Small intestine (tissue), 7 donors: ENCODE results near the gene STX10. TPM values are rescaled to one million over a fixed set of nuclear protein-coding genes. Genes with fewer than 3 reads are reported as not detected.

Source experiments
- DNase-seq, 2 donors: peaks; one replicate each; pipeline versions ENCODE4 v3.0.0 to v3.0.0-alpha.2; 2013
- FAIRE-seq: peaks from 2 replicates; lab custom pipeline; 2012; peaks lifted over from hg19 to GRCh38; lab: Jason Lieb, UNC
- H3K27ac ChIP-seq, 3 donors: one replicate each; pipeline ENCODE4 v1.5.1; 2013; ENCODE audit warnings: low read length in 2 of 3, mild to moderate bottlenecking in 2 of 3, control low read depth in 1 of 3, inconsistent platforms in 1 of 3, low read depth in 1 of 3, moderate library complexity in 1 of 3
- H3K27me3 ChIP-seq, 3 donors: one replicate each; pipeline ENCODE4 v1.6.1; 2013; ENCODE audit warnings: low read length in 3 of 3, inconsistent platforms in 1 of 3; ENCODE audit not compliant: control insufficient read depth in 3 of 3, insufficient read depth in 3 of 3
- H3K36me3 ChIP-seq, 3 donors: one replicate each; pipeline ENCODE4 v1.6.1; 2013; ENCODE audit warnings: low read length in 3 of 3, inconsistent platforms in 1 of 3, low read depth in 1 of 3, mild to moderate bottlenecking in 1 of 3, moderate library complexity in 1 of 3; ENCODE audit not compliant: control insufficient read depth in 3 of 3, insufficient read depth in 2 of 3
- H3K4me1 ChIP-seq, 3 donors: one replicate each; pipeline ENCODE4 v1.6.1; 2013; ENCODE audit warnings: low read length in 2 of 3, inconsistent platforms in 1 of 3, low read depth in 1 of 3, mild to moderate bottlenecking in 1 of 3, moderate library complexity in 1 of 3; ENCODE audit not compliant: control insufficient read depth in 3 of 3, insufficient read depth in 2 of 3
- H3K4me3 ChIP-seq, 3 donors: one replicate each; pipeline ENCODE4 v1.5.1; 2013; ENCODE audit warnings: low read length in 3 of 3, control low read depth in 1 of 3, inconsistent platforms in 1 of 3, low read depth in 1 of 3, mild to moderate bottlenecking in 1 of 3, moderate library complexity in 1 of 3
- H3K9me3 ChIP-seq, 2 donors: one replicate each; pipeline ENCODE4 v1.6.1; 2013; ENCODE audit warnings: low read depth in 1 of 2, low read length in 1 of 2; ENCODE audit not compliant: control insufficient read depth in 2 of 2, insufficient read depth in 1 of 2
- WGBS, 3 donors: extraction: QIAGEN DNeasy Blood & Tissue Kit; methylation state at CpG; one replicate each; pipeline ENCODE4 v1.1.7; 2013; 5-methylcytosine and 5-hydroxymethylcytosine counted together
- polyA plus RNA-seq, 4 donors: library from polyadenylated mRNA; stranded (reverse) in 3 of 4; unstranded in 1 of 4; fragments of 200-250 nt in 3 of 4; fragments of 120-200 nt in 1 of 4; gene quantifications; one replicate each; pipeline versions ENCODE4 v1.2.1 to v1.2.3, GENCODE V29; 2013
- donor health status: healthy with polysubstance abuse.
- donor health status: control.
- donor health status: control.
- donor health status: Bipolar disorder and iron deficiency.
- donor health status: healthy.

Gene STX10
- polyA plus RNA-seq, 4 donors, result 46.3 to 162 (median 138) TPM

- WGBS, 3 donors, result 1 to 2% (median 1%) methylated on average over 57 to 58 of the region's 58 CpGs
- H3K9me3 ChIP-seq, result peaks cover 0 to 6% of the 10 kb centered on the region in 2 donors
- peak overlapping the region; percentile 97 to 100 (median 99) for H3K27ac ChIP-seq
- DNase-seq, result peak; percentile 99 to 100
- peak overlapping the region; percentile 43 to 49 (median 44) for H3K4me3 ChIP-seq
- FAIRE-seq, result no peak
- no peaks in the 10 kb centered on the region for H3K27me3 ChIP-seq
- peaks cover 0 to 61% (median 14%) of the 10 kb centered on the region in 3 donors for H3K4me1 ChIP-seq
- no peaks in the 10 kb centered on the region for H3K36me3 ChIP-seq
These were observed 12.8 kb upstream of the STX10 start for GRCh38 chr19:13162724-13163608.

- FAIRE-seq, result no peak
- Histone ChIP-seq H3K27me3 (no peaks in the 10 kb centered on the region), H3K9me3 (no peaks in the 10 kb centered on the region), H3K36me3 (no peaks in the 10 kb centered on the region), H3K4me1 (peaks cover 0 to 53% (median 14%) of the 10 kb centered on the region in 3 donors), H3K27ac (peak overlapping the region in 2 of 3 donors; percentile 60 to 100), H3K4me3 (no peak overlapping the region)
- peak; percentile 54 to 88 for DNase-seq
- WGBS, 3 donors, result 27 to 55% (median 32%) methylated on average over 1 of the region's 1 CpG
These were observed 10.4 kb upstream of the STX10 start for GRCh38 chr19:13160557-13160956.

DNA sequence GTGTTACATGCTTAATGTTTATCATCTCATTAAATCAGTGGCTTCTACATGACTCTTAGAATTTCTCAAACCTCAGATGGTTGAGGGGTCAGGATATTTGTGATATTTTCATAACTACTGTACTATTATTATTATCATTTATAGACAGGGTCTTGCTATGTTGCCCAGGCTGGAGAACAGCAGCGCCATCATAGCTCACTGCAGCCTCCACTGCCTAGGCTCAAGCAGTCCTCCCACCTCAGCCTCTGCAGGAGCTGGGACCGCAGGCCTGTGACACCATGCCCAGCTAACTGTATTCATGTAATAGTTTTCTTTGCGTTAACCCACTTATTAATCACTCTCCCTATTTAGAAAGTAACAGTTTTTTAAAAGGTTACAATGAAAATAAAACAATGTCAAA lies 9.5 kb upstream of the STX10 start:
- peaks cover 0 to 50% (median 9%) of the 10 kb centered on the region in 3 donors for H3K4me1 ChIP-seq
- H3K9me3 ChIP-seq, result no peaks in the 10 kb centered on the region
- no peaks in the 10 kb centered on the region for H3K36me3 ChIP-seq
- WGBS, 3 donors, result 93 to 95% (median 93%) methylated on average over 3 of the region's 3 CpGs
- no peaks in the 10 kb centered on the region for H3K27me3 ChIP-seq
- H3K27ac ChIP-seq, result no peak overlapping the region
- DNase-seq, result no peak
- no peak for FAIRE-seq
- H3K4me3 ChIP-seq, result no peak overlapping the region

DNA sequence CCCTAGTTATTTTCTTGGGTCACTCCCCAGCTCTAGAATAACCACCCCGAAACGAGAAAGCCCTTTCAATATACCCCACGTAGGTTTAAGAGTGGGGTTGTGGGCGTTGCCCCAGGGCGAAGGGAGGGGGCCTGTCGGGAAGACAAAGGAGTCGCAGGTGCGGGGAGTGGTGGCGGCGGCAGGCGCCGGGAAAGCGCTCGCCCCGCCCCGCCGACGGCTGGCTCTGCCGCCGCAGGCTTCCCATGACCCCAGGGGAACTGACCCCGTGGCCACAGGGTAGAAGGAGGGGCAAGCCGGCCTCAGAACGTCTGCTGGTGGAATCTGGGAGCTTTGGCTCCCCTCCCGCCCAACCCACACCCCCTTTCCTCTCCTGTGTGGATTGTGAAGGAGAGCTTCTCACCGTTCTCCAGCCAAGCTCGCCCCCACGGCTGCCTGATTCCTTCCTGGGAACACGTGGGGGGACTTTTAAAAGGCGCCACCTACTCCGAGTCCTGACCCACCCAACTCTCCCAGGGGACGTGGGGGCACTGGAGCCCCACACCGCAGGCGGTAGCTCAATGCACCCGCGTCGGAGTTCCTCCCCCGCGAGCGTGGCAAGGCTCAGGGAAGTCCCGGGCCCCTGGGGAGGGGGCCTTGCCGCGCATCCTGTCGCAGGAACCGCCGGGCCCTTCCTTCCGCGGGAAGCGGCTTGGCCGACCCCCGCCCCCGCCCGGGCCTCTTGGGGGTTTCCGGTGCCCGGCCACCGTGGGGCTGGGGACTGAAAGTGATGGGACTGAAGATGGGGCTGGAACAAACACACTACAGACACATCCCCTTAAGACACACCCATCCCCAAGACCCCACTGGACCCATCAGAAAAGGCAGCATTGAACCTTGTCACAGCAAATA lies 5.5 kb upstream of the STX10 start:
- no peaks in the 10 kb centered on the region for H3K27me3 ChIP-seq
- no peak for FAIRE-seq
- H3K4me1 ChIP-seq, result peaks cover 0 to 18% (median 0%) of the 10 kb centered on the region in 3 donors
- peak overlapping the region; percentile 98 to 99 (median 99) for H3K27ac ChIP-seq
- H3K9me3 ChIP-seq, result no peaks in the 10 kb centered on the region
- H3K36me3 ChIP-seq, result peaks cover 0 to 16% (median 0%) of the 10 kb centered on the region in 3 donors
- peak; percentile 77 to 93 for DNase-seq
- H3K4me3 ChIP-seq, result peak overlapping the region; percentile 99
- WGBS, 3 donors, result 2 to 4% (median 4%) methylated on average over 46 to 55 of the region's 55 CpGs

- Histone ChIP-seq H3K9me3 (no peaks in the 10 kb centered on the region), H3K4me3 (peak overlapping the region; percentile 99), H3K4me1 (peaks cover 0 to 13% (median 0%) of the 10 kb centered on the region in 3 donors), H3K27ac (peak overlapping the region; percentile 98 to 99 (median 99)), H3K27me3 (no peaks in the 10 kb centered on the region), H3K36me3 (peaks cover 0 to 16% (median 0%) of the 10 kb centered on the region in 3 donors)
- WGBS, 3 donors, result 1 to 3% (median 1%) methylated on average over 23 to 24 of the region's 24 CpGs
- DNase-seq, result peak; percentile 91 to 96
- no peak for FAIRE-seq
These were observed 4.8 kb upstream of the STX10 start for GRCh38 chr19:13154911-13155471.

DNA sequence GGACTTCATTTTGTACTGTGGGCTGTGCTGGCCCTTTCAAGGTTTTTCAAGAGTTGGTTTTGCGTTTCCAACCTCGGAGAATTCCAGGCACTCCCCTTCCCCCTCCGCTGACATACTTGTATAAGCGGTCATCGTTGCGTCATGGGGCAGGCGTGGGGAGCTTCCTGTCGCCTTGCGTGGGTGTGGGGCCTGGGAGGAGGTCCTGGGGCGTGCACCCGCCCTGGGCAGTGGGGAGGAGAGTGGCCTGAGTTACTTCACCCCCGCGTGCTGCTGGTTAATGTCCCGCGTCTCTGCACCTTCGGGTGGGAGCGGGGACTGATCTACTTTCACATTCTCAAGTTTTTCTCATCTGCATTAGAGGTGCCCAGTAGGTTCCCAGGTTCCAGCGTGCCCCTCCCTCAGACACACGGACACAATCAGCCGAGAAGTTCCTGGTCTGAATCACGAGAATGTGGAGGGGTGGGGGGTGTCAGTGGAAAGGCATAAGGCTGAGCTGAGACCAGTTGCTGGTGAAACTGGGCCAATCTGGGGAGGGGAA lies 4.1 kb upstream of the STX10 start:
- 0% methylated on average over 21 of the region's 21 CpGs for WGBS, 3 donors
- FAIRE-seq, result no peak

GRCh38 chr19:13153569-13154240 lies 3.5 kb upstream of the STX10 start:
- DNase-seq (peak; percentile 33 to 61), FAIRE-seq (no peak)
- Histone ChIP-seq H3K27ac (peak overlapping the region; percentile 98 to 99 (median 99)), H3K4me3 (peak overlapping the region; percentile 99), H3K36me3 (peaks cover 0 to 16% (median 0%) of the 10 kb centered on the region in 3 donors), H3K27me3 (no peaks in the 10 kb centered on the region), H3K9me3 (no peaks in the 10 kb centered on the region), H3K4me1 (peaks cover 0 to 16% (median 1%) of the 10 kb centered on the region in 3 donors)
- 0 to 1% (median 1%) methylated on average over 33 to 69 of the region's 69 CpGs for WGBS, 3 donors

More for the DNA sequence above, 4.1 kb upstream of the STX10 start:
- Histone ChIP-seq H3K27ac (peak overlapping the region; percentile 98 to 99 (median 99)), H3K27me3 (no peaks in the 10 kb centered on the region), H3K4me1 (peaks cover 0 to 13% (median 0%) of the 10 kb centered on the region in 3 donors), H3K9me3 (no peaks in the 10 kb centered on the region), H3K4me3 (peak overlapping the region; percentile 99), H3K36me3 (peaks cover 0 to 16% (median 0%) of the 10 kb centered on the region in 3 donors)
- DNase-seq, result peak; percentile 85 to 92
